Activated CD8-positive, alpha-beta T cell treated with anti-CD3 and anti-CD28 coated beads for 36 hours (primary cell): Measurements from ENCODE around the gene SIGLEC10. TPM values are rescaled to one million over a fixed set of nuclear protein-coding genes. Genes with fewer than 3 reads are reported as not detected.
"Not testable (repeated sequence)": the region's sequence is repeated elsewhere in the genome, so short reads cannot be mapped to it uniquely, and the experiment has no call there.

Source experiments
- ATAC-seq: fragments of 200-7000 bp; cut with Tn5 transposase; one replicate; pipeline ENCODE4 v1.10.0; 2021; ENCODE audit warnings: mild to moderate bottlenecking, moderate library complexity
- CTCF ChIA-PET: fragments of 350-600 bp; sonication (Branson Sonifier 250); formaldehyde crosslinking; loops from one replicate; lab custom pipeline; 2021; ENCODE audit warnings: antibody characterized with exemption; lab: Charles Lee
- POLR2A ChIA-PET: fragments of 350-600 bp; sonication (Branson Sonifier 250); formaldehyde crosslinking; loops from one replicate; lab custom pipeline; 2021; ENCODE audit warnings: antibody characterized with exemption; lab: Charles Lee
- DNase-seq: peaks from one replicate; pipeline ENCODE4 v3.0.0-alpha.2; 2020
- H3K27ac Mint-ChIP-seq: one replicate; pipeline ENCODE4 v1.8.0; 2021; ENCODE audit warnings: mild to moderate bottlenecking, mixed read lengths
- H3K27me3 Mint-ChIP-seq: one replicate; pipeline ENCODE4 v1.8.0; 2021; ENCODE audit warnings: mixed read lengths
- H3K36me3 Mint-ChIP-seq: one replicate; pipeline ENCODE4 v1.8.0; 2021; ENCODE audit warnings: low read depth, mixed read lengths
- H3K4me1 Mint-ChIP-seq: one replicate; pipeline ENCODE4 v1.8.0; 2021; ENCODE audit warnings: low read depth, mixed read lengths
- H3K4me3 Mint-ChIP-seq: one replicate; pipeline ENCODE4 v1.8.0; 2021; ENCODE audit warnings: mild to moderate bottlenecking, moderate library complexity, mixed read lengths
- H3K9me3 Mint-ChIP-seq: one replicate; pipeline ENCODE4 v1.8.0; 2021; ENCODE audit warnings: mixed read lengths
- CTCF ChIP-seq: fragments of 200-600 bp; IDR thresholded peaks from one replicate; pipeline ENCODE4 v1.8.0; 2022; ENCODE audit warnings: antibody characterized with exemption, mild to moderate bottlenecking
- intact Hi-C: fragments of 100-400 bp; cut with micrococcal nuclease; formaldehyde crosslinking; loops from one replicate; pipeline ENCODE4 v1.10.0; 2022
- total RNA-seq, 2 experiments: library from RNA; stranded (reverse); gene quantifications; one replicate each; pipeline ENCODE4 v1.2.3, GENCODE V29; 2021

SIGLEC10 gene
- under 1 TPM in 1 of 2 experiments, not detected in 1; 0.32 TPM for total RNA-seq

DNA sequence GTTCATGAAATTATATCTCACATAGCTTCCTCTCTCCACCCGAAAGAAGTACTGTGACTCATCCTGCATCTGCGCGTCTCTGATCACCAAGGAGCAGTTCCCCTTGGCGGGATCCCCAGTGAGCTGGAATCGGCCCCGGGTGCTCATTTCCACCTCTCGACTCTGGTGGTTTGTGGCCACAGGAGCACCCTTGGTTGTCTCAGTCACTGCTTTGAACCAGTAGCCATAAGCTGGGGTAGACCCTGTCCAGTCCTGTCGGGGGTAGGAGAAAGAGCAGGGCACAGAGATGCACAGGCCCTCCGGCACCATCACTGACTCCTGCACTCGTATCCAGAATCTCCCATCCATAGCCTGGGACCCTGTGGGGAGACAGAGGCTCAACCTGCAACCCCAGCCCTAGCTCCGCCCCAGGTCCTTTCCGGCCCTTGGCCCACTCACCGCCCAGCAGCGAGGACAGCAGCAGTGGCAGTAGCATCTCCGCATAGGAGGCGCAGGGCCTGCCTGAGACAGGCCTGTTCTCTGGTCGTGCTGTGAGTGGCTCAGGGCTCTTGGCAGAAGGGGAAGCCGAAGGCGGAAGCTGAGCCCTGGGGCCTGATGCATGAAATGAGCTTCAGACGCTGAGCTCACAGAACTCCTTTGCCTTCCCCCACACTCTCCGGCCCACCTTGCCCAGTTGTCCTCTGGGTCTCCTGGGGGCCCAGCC, at the start of gene SIGLEC10:
SIGLEC10 (minus strand) TSS at position 536 of the 703 bp plus-strand sequence; CDS start at position 475, 61 bp downstream.
- CTCF ChIA-PET = interaction anchor here (0.7 to 6.3 kb wide), 11 partner anchors 9 to 240 kb away, joined by 3 to 60 read pairs (median 4); no protein-coding TSS in a partner anchor
- peaks cover 1% of the 10 kb centered on the region for H3K36me3 Mint-ChIP-seq
- POLR2A ChIA-PET = interaction anchor here (0.6 to 1.5 kb wide), 4 partner anchors 25 to 125 kb away, joined by 3 read pairs; no protein-coding TSS in a partner anchor
- peaks cover 21% of the 10 kb centered on the region for H3K27me3 Mint-ChIP-seq
- H3K9me3 Mint-ChIP-seq = no peaks in the 10 kb centered on the region
- H3K4me3 Mint-ChIP-seq = no peak within 1 kb of the TSS
- DNase-seq (peak; percentile 62), ATAC-seq (peak; percentile 60)
- intact Hi-C loops = no loop called here
- peaks cover 28% of the 10 kb centered on the region for H3K4me1 Mint-ChIP-seq
- TF ChIP-seq CTCF = no peak
- no peak within 1 kb of the TSS for H3K27ac Mint-ChIP-seq

GRCh38 chr19:51466723-51467122, 49.3 kb upstream of the SIGLEC10 start:
- Mint-ChIP-seq H3K27me3 (peaks cover 51% of the 10 kb centered on the region), H3K4me1 (peaks cover 28% of the 10 kb centered on the region), H3K9me3 (no peaks in the 10 kb centered on the region), H3K27ac (no peak overlapping the region), H3K36me3 (no peaks in the 10 kb centered on the region), H3K4me3 (no peak overlapping the region)
- DNase-seq = no peak
- intact Hi-C loops = no loop called here
- no peak for ATAC-seq
- CTCF ChIA-PET = interaction anchor here (0.9 to 3.4 kb wide), 3 partner anchors 45 to 190 kb away, joined by 3 to 19 read pairs (median 17); no protein-coding TSS in a partner anchor
- POLR2A ChIA-PET = interaction anchor here (0.6 to 2.1 kb wide), 2 partner anchors 12 to 49 kb away, joined by 4 to 5 read pairs; no protein-coding TSS in a partner anchor
- TF ChIP-seq CTCF = no peak

- H3K27ac Mint-ChIP-seq, CTCF ChIA-PET, DNase-seq, POLR2A ChIA-PET, H3K9me3 Mint-ChIP-seq, H3K36me3 Mint-ChIP-seq, intact Hi-C loops: not testable (repeated sequence)
- peaks cover 32% of the 10 kb centered on the region for H3K4me1 Mint-ChIP-seq
- ATAC-seq = peak; percentile 37
- peaks cover 59% of the 10 kb centered on the region for H3K27me3 Mint-ChIP-seq
- peak overlapping the region; percentile 6 for H3K4me3 Mint-ChIP-seq
These were observed 46.6 kb upstream of the SIGLEC10 start for GRCh38 chr19:51463976-51464581.

GRCh38 chr19:51462681-51463080, 45.2 kb upstream of the SIGLEC10 start:
- intact Hi-C loops = no loop called here
- CTCF ChIA-PET = interaction anchor here (1.1 to 4.0 kb wide), 3 partner anchors 10 to 52 kb away, joined by 3 to 34 read pairs (median 10); no protein-coding TSS in a partner anchor
- Mint-ChIP-seq H3K36me3 (no peaks in the 10 kb centered on the region), H3K4me1 (peaks cover 26% of the 10 kb centered on the region), H3K4me3 (no peak overlapping the region), H3K27ac (no peak overlapping the region), H3K9me3 (no peaks in the 10 kb centered on the region), H3K27me3 (peaks cover 60% of the 10 kb centered on the region)
- TF ChIP-seq CTCF = no peak
- DNase-seq (no peak), ATAC-seq (no peak)
- POLR2A ChIA-PET = interaction anchor here (1.6 kb wide), 1 partner anchor 22 kb away, joined by 5 read pairs; no protein-coding TSS in a partner anchor

DNA sequence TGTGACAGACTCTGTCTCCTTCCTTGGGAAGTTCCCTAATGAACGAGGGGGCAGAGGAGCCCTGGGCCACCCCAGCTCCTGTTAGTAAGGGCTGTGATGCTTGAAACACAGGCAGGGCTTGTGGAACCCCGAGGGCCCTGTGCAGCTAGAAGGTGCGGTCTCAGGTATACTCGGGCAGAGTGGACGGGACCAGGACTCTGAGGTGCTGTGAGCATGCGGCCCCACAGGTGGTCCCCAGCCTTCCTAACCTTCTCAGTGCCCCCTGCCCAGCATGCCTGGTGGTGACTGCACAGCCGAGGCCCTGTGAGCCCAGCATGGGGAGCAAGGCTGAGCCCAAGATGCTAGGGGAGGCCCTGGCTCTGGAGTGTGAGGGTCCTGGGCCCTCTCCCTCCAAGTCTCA, 44.8 kb upstream of the SIGLEC10 start:
- no peak for TF ChIP-seq CTCF
- POLR2A ChIA-PET = interaction anchor here (0.6 to 1.6 kb wide), 2 partner anchors 14 to 22 kb away, joined by 3 to 5 read pairs; no protein-coding TSS in a partner anchor
- Mint-ChIP-seq H3K27me3 (peaks cover 56% of the 10 kb centered on the region), H3K4me3 (no peak overlapping the region), H3K9me3 (no peaks in the 10 kb centered on the region), H3K36me3 (no peaks in the 10 kb centered on the region), H3K27ac (no peak overlapping the region), H3K4me1 (peaks cover 24% of the 10 kb centered on the region)
- DNase-seq (no peak), ATAC-seq (no peak)
- CTCF ChIA-PET = interaction anchor here (0.7 to 4.0 kb wide), 4 partner anchors 10 to 53 kb away, joined by 3 to 34 read pairs (median 7); no protein-coding TSS in a partner anchor
- intact Hi-C loops = no loop called here
